ENCODE measurements around the gene DAGLA.
"Not testable (repeated sequence)": the region's sequence is repeated elsewhere in the genome, so short reads cannot be mapped to it uniquely, and the experiment has no call there.

Gene DAGLA

GRCh38 chr11:61679893-61680621 lies at the start of gene DAGLA:
Gene DAGLA, plus strand, starts transcription at chr11:61680391. Its CDS starts 39,765 bp downstream, at chr11:61720156.
- DNase-seq (ENCODE audit: low read depth in 2 of 3, low spot score in 1 of 3): peak; percentile 50 to 66 (median 66)

- DNase-seq (ENCODE audit: low read depth in 2 of 3, low spot score in 1 of 3): no peak
Measured at GRCh38 chr11:61632096-61632495, 48.1 kb upstream of the DAGLA start.

DNA sequence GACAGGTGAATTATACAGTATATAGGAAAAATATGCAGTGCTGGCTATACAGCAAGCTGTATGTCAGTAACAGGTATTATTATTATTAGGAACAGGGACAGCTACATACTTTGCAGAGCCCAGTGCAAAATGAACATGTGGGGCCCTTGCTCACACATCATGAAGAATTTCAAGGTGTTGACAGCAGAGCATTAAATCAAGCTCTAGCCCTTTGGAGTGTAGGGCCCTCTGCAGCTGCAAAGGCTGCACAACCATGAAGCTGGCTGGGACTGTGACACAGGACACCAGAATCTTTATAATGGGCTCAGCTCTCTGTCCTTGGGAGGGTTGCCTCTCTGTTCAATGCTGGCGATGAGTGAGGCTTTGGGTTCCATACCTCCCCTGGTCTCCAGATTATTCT lies 44.9 kb upstream of the DAGLA start:
- no peak for DNase-seq (ENCODE audit: low read depth in 2 of 3, low spot score in 1 of 3)

DNA sequence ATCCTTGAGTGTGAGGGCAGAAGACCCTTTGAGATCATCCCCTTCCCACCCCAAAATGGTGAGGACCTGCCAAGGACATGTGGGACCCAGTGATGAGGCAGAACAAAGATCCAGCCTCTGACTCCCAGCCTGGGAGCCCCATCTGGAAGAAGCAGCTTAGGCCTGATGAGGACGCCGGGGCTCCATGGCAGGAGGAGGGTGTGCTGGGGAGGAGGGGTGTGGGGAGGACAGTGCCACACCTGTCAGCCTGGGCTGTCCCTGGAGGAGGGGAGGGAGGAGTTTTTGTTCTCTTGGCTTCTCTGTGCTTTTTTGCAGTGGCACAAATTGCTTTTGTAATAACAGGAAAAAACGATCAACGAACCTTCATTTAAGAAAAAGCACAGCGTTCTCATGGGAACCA lies 44.4 kb upstream of the DAGLA start:
- DNase-seq (ENCODE audit: low read depth in 2 of 3, low spot score in 1 of 3): no peak

GRCh38 chr11:61636676-61637075 lies 43.5 kb upstream of the DAGLA start:
- DNase-seq (ENCODE audit: low read depth in 2 of 3, low spot score in 1 of 3): no peak

DNA sequence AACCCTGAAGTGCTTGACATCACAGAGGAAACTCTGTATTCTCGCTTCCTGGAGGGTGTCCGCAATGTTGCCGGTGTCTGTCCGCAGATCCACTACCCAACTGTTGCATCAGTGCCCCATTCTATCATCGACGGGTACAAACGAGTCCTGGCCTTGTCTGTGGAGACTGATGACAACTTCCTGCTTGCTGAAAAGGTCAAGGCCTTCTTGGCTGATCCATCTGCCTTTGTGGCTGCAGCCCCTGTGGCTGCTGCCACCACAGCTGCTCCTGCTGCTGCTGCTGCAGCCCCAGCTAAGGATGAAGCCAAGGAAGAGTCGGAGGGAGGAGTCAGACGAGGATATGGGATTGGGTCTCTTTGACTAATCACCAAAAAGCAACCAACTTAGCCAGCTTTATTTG lies 42.9 kb upstream of the DAGLA start:
- no peak for DNase-seq (ENCODE audit: low read depth in 2 of 3, low spot score in 1 of 3)

DNA sequence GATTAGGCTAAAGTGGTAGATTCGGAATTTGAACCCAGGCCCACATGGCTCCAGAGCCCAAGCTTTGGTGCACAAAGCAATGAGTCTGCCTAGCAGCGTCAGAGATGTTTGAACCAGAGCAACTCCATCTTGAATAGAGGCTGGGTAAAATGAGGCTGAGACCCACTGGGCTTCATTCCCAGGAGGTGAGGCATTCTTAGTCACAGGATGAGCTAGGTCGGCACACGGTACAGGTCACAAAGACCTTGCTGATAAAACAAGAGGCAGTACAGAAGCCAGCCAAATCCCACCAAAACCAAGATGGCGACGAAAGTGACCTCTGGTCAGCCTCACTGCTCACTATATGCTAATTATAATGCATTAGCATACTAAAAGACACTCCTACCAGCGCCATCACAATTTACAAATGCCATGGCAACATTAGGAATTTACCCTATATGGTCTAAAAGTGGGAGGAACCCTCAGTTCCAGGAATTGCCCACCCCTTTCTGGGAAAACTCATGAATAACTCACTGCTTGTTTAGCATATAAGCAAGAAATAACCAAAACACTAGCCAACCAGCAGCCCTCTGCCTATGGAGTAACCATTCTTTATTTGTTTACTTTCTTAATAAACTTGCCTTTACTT lies 40.3 kb upstream of the DAGLA start:
- DNase-seq (ENCODE audit: low read depth in 2 of 3, low spot score in 1 of 3): no peak

DNA sequence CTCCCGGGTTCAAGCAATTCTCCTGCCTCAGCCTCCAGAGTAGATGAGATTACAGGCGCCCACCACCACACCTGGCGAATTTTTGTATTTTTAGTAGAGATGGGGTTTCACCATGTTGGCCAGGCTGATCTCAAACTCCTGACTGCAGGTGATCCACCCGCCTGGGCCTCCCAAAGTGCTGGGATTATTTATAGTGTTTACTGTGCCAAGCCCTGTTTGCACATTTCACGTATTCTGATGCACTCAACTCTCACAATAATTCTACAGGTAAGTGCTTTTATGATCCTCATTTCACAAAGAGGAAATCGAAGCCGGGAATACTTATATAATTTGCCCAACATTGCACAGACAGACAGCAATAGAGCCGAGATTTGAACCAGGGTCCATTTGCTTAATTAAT lies 38.0 kb upstream of the DAGLA start:
- DNase-seq (ENCODE audit: low read depth in 2 of 3, low spot score in 1 of 3): no peak

GRCh38 chr11:61645179-61645868 lies 34.9 kb upstream of the DAGLA start:
- DNase-seq (ENCODE audit: low read depth in 2 of 3, low spot score in 1 of 3): no peak

- no peak for DNase-seq (ENCODE audit: low read depth in 2 of 3, low spot score in 1 of 3)
Measured at GRCh38 chr11:61647529-61647928, 32.7 kb upstream of the DAGLA start.

DNA sequence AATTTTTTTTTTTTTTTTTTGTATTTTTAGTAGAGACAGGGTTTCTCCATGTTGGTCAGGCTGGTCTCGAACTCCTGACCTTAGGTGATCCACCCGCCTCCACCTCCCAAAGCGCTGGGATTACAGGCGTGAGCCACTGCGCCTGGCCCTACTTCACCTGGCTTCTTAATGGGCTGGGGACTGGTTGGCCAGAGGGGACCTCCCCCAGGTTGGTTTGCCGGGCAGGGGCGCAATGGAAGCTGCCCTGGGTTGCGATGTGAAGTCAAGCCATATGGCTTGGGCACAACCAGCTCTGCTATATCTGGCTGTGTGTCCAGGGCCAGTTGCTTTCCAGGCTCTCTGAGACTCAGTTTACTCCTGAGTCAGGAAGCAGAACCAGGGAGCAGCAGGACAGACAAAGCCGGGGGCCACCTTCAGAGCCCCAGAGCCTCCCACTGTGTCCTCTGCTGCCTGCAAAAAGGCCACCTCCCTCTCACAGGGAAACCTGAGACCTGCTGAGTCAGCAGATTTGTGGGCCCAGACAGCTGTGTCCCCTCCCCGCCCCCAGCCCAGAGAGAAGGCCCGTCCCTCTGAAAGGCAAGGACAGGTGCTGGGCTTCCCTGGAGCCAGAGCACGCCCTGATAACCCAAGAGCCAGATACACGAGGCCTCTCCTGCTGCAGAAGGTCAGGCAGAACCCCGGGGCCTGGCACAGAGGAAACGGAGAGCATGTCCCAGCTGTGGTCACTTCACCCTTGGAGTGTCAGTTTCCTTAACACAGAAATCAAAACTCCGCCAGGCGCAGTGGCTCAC lies 29.2 kb upstream of the DAGLA start:
- DNase-seq (ENCODE audit: low read depth in 2 of 3, low spot score in 1 of 3): no peak

DNA sequence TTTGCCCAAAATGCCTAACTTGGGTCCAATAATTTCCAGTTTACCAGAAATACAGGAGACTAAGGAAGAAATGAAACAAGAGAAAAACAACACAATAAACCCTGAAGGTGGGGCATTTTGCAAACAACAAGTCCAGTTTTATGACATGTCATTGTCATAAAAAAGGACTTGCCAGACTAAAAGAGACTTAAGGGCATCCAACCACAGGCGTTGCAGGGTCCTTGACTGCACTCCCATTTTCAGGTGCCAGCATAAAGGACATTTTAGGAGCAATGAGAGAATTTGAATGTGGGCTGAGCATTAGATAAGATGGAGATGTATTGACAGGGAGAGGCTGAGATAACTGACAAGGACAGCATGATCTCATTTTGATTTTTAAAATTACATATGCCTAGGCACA lies 28.1 kb upstream of the DAGLA start:
- DNase-seq (ENCODE audit: low read depth in 2 of 3, low spot score in 1 of 3): no peak

DNA sequence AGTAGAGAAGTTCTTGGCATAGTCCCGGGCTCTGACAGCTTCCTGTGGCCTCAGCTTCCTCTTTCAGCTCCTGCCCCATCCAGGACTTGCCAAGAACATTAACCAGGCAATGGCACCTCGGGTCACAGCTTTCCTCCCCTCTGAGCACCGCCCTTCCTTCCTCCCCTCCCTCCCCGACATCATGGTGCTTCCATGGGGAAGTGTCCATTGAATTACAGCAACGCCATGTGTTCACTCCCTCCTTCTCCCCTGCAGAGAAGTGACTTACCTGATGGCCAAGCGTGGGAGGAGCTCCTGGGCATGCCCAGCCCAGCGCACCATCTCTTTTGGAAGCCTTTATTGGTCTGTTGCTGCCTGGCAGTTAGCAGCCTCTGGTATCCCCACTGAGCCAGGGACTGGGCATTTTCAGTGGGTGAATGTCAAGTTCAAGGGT lies 25.8 kb upstream of the DAGLA start:
- no peak for DNase-seq (ENCODE audit: low read depth in 2 of 3, low spot score in 1 of 3)

- not testable (repeated sequence) for DNase-seq (ENCODE audit: low read depth in 2 of 3, low spot score in 1 of 3)
Measured at GRCh38 chr11:61655266-61656159, 24.7 kb upstream of the DAGLA start.

GRCh38 chr11:61656347-61657077 lies 23.7 kb upstream of the DAGLA start:
- DNase-seq (ENCODE audit: low read depth in 2 of 3, low spot score in 1 of 3): no peak

DNA sequence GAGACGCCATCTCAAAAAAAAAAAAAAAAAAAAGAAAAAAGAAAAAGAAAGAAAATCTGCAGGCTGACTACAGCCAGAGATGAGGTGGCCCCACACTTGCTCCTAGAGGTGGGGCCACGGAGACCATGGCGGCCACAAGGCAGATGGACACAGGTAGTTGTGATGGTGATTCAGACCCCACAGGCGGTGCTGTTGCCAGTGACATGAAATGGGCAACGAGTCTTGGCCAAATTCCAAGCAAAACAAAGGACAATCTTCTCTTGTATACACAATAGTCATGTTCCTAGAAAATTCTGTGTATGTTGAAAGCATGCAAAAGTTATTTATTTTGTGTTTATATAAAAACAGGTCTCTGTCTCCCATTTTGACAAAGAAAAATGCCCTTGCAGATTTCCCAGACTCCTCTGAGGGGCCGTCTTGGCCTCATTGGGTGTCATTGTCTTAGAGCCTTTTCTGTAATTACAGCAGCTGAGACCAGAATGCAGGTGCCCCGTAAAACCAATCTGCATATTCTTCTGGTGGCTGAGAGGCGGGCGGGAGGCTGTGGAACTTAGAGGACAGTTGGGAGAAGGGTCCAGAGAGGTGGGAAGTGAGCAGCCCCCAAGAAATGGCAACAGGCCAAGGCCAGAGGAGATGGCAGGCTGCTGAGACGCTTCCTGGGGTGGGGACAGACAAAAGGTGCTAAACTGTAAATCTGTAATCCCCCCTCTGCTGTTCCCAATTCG lies 22.5 kb upstream of the DAGLA start:
- no peak for DNase-seq (ENCODE audit: low read depth in 2 of 3, low spot score in 1 of 3)

GRCh38 chr11:61659413-61660196 lies 20.6 kb upstream of the DAGLA start:
- no peak for DNase-seq (ENCODE audit: low read depth in 2 of 3, low spot score in 1 of 3)

- not testable (repeated sequence) for DNase-seq (ENCODE audit: low read depth in 2 of 3, low spot score in 1 of 3)
Measured at GRCh38 chr11:61660997-61661396, 19.2 kb upstream of the DAGLA start.
